Liver (tissue), 9 donors: ENCODE results near the gene KLHDC7B. TPM values are rescaled to one million over a fixed set of nuclear protein-coding genes. Genes with fewer than 3 reads are reported as not detected.
A peak's percentile ranks its signal among the peaks of the same experiment; 100 is the strongest.

Experiments used
- DNase-seq: peaks from one replicate; pipeline ENCODE4 v3.0.0-alpha.2; 2017; ENCODE audit warnings: low spot score
- H3K27ac ChIP-seq, 2 donors: one replicate each; pipeline ENCODE4 v1.7.0; 2013; ENCODE audit warnings: inconsistent platforms in 2 of 2, low read length in 2 of 2, control low read depth in 1 of 2, low read depth in 1 of 2, mild to moderate bottlenecking in 1 of 2
- H3K27me3 ChIP-seq, 4 donors: one replicate each; pipeline versions ENCODE4 v1.6.1 to v1.7.0; 2013; ENCODE audit warnings: low read length in 3 of 4, inconsistent platforms in 1 of 4, mild to moderate bottlenecking in 1 of 4, moderate library complexity in 1 of 4; ENCODE audit not compliant: control insufficient read depth in 4 of 4, insufficient read depth in 4 of 4
- H3K36me3 ChIP-seq, 4 donors: one replicate each; pipeline versions ENCODE4 v1.6.1 to v1.7.0; 2013; ENCODE audit warnings: low read length in 3 of 4, mild to moderate bottlenecking in 3 of 4, low read depth in 1 of 4, moderate library complexity in 1 of 4; ENCODE audit not compliant: control insufficient read depth in 4 of 4, insufficient read depth in 3 of 4
- H3K4me1 ChIP-seq, 4 donors: one replicate each; pipeline versions ENCODE4 v1.6.1 to v1.7.0; 2013; ENCODE audit warnings: low read length in 3 of 4, mild to moderate bottlenecking in 3 of 4, moderate library complexity in 1 of 4; ENCODE audit not compliant: control insufficient read depth in 4 of 4, insufficient read depth in 4 of 4
- H3K4me3 ChIP-seq, 3 donors: one replicate each; pipeline versions ENCODE4 v1.6.1 to v1.7.0; 2013; ENCODE audit warnings: low read length in 3 of 3, control low read depth in 1 of 3, low read depth in 1 of 3, mild to moderate bottlenecking in 1 of 3
- H3K9ac ChIP-seq, 2 donors: one replicate each; pipeline ENCODE4 v1.7.0; 2013; ENCODE audit warnings: low read length in 2 of 2, mild to moderate bottlenecking in 2 of 2, moderate library complexity in 2 of 2, control low read depth in 1 of 2, low read depth in 1 of 2
- H3K9me3 ChIP-seq, 4 donors: one replicate each; pipeline versions ENCODE4 v1.6.1 to v1.7.0; 2013; ENCODE audit warnings: low read length in 3 of 4; ENCODE audit not compliant: control insufficient read depth in 4 of 4
- ATF3 ChIP-seq: IDR thresholded peaks from 2 replicates; pipeline ENCODE4 v1.6.1; 2016; ENCODE audit warnings: antibody characterized with exemption
- EGR1 ChIP-seq, 2 donors: IDR thresholded peaks; 2 replicates each; pipeline ENCODE4 v1.6.1; 2016 to 2018; ENCODE audit warnings: antibody characterized with exemption in 2 of 2, low read depth in 2 of 2
- FOXA1 ChIP-seq: IDR thresholded peaks from 2 replicates; pipeline ENCODE4 v1.6.1; 2016; ENCODE audit warnings: antibody characterized with exemption
- FOXA2 ChIP-seq: IDR thresholded peaks from 2 replicates; pipeline ENCODE4 v1.6.1; 2016; ENCODE audit warnings: antibody characterized with exemption
- GABPA ChIP-seq, 2 donors: IDR thresholded peaks in 1 of 2; conservative IDR thresholded peaks in 1 of 2; 2 replicates each; pipeline ENCODE4 v1.6.1; 2016; ENCODE audit warnings: antibody characterized with exemption in 2 of 2, mild to moderate bottlenecking in 1 of 2, moderate library complexity in 1 of 2
- HNF4A ChIP-seq, 2 donors: conservative IDR thresholded peaks; 2 replicates each; pipeline ENCODE4 v1.6.1; 2016; ENCODE audit warnings: antibody characterized with exemption in 2 of 2, mild to moderate bottlenecking in 2 of 2
- HNF4G ChIP-seq: IDR thresholded peaks from 2 replicates; pipeline ENCODE4 v1.6.1; 2016; ENCODE audit warnings: antibody characterized with exemption
- JUND ChIP-seq, 2 donors: IDR thresholded peaks; 2 replicates each; pipeline ENCODE4 v1.6.1; 2016; ENCODE audit warnings: antibody characterized with exemption in 2 of 2
- NR2F2 ChIP-seq: IDR thresholded peaks from 2 replicates; pipeline ENCODE4 v1.6.1; 2016; ENCODE audit warnings: antibody characterized with exemption
- RAD21 ChIP-seq, 2 donors: IDR thresholded peaks; 2 replicates each; pipeline ENCODE4 v1.6.1; 2016; ENCODE audit warnings: antibody characterized with exemption in 2 of 2, mild to moderate bottlenecking in 2 of 2
- REST ChIP-seq: IDR thresholded peaks from 2 replicates; pipeline ENCODE4 v1.6.1; 2016; ENCODE audit warnings: antibody characterized with exemption, mild to moderate bottlenecking
- RXRA ChIP-seq, 2 donors: IDR thresholded peaks; 2 replicates each; pipeline ENCODE4 v1.6.1; 2017 to 2018; ENCODE audit warnings: antibody characterized with exemption in 2 of 2, mild to moderate bottlenecking in 1 of 2
- SP1 ChIP-seq: IDR thresholded peaks from 2 replicates; pipeline ENCODE4 v1.6.1; 2018; ENCODE audit warnings: antibody characterized with exemption, mild to moderate bottlenecking
- YY1 ChIP-seq: IDR thresholded peaks from 2 replicates; pipeline ENCODE4 v1.6.1; 2016; ENCODE audit warnings: antibody characterized with exemption, mild to moderate bottlenecking
- ZBTB33 ChIP-seq: IDR thresholded peaks from 2 replicates; pipeline ENCODE4 v1.6.1; 2016; ENCODE audit warnings: antibody characterized with exemption
- WGBS: extraction: QIAGEN DNeasy Blood & Tissue Kit; methylation state at CpG from one replicate; pipeline ENCODE4 v1.1.7; 2013; 5-methylcytosine and 5-hydroxymethylcytosine counted together
- polyA plus RNA-seq, 2 donors: library from polyadenylated mRNA; stranded (reverse) in 1 of 2; unstranded in 1 of 2; fragments of 200-250 nt in 1 of 2; fragments of >200 nt in 1 of 2; fragmentation: Nextera tagmentation in 1 of 2; extraction: Ambion mirVana in 1 of 2; gene quantifications; one replicate each; pipeline versions ENCODE4 v1.2.1 to v1.2.3, GENCODE V29; 2013 to 2015
- total RNA-seq, 2 donors: library from RNA; depleted of rRNA; stranded (reverse); fragments of >200 nt; gene quantifications; one replicate each; pipeline ENCODE4 v1.2.3, GENCODE V29; 2014
- TF ChIP-seq, protein P1 (sequence below): fragments of 150-350 bp; IDR thresholded peaks from 2 replicates; pipeline ENCODE4 v1.5.1; 2017; ENCODE audit warnings: improper control_type of control experiment, low read depth, low read length; ENCODE audit not compliant: missing input control
- donor health status: healthy.
- donor health status: healthy.
- donor health status: healthy.
- donor health status: healthy.
- donor health status: healthy.

Gene KLHDC7B
- total and polyA plus RNA-seq, 4 donors: 0.08 to 0.16 (median 0.08) TPM; not detected in 1

GRCh38 chr22:50581950-50582492 is 36.3 kb downstream of the KLHDC7B start:
- DNase-seq: no peak
- 8% methylated on average over 39 of the region's 39 CpGs for WGBS
- Histone ChIP-seq H3K9me3 (no peaks in the 10 kb centered on the region), H3K27ac (peak overlapping the region; percentile 97 to 99), H3K4me3 (peak overlapping the region; percentile 74 to 77 (median 74)), H3K4me1 (peaks cover 10 to 23% (median 16%) of the 10 kb centered on the region in 4 donors), H3K36me3 (peaks cover 0 to 1% (median 0%) of the 10 kb centered on the region in 4 donors), H3K27me3 (no peaks in the 10 kb centered on the region), H3K9ac (peak overlapping the region; percentile 18 to 30)
- TF ChIP-seq RAD21 (IDR thresholded peaks at IDR 0.05): no peak
- TF ChIP-seq HNF4G: no peak
- no peak for TF ChIP-seq RXRA (IDR thresholded peaks at IDR 0.05)
- no peak for TF ChIP-seq GABPA (IDR thresholded peaks at IDR 0.05 in 1 of 2, conservative IDR thresholded peaks at IDR 0.05 in 1 of 2)
- TF ChIP-seq, protein P1, sequence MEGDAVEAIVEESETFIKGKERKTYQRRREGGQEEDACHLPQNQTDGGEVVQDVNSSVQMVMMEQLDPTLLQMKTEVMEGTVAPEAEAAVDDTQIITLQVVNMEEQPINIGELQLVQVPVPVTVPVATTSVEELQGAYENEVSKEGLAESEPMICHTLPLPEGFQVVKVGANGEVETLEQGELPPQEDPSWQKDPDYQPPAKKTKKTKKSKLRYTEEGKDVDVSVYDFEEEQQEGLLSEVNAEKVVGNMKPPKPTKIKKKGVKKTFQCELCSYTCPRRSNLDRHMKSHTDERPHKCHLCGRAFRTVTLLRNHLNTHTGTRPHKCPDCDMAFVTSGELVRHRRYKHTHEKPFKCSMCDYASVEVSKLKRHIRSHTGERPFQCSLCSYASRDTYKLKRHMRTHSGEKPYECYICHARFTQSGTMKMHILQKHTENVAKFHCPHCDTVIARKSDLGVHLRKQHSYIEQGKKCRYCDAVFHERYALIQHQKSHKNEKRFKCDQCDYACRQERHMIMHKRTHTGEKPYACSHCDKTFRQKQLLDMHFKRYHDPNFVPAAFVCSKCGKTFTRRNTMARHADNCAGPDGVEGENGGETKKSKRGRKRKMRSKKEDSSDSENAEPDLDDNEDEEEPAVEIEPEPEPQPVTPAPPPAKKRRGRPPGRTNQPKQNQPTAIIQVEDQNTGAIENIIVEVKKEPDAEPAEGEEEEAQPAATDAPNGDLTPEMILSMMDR: no peak
- no peak for TF ChIP-seq HNF4A (conservative IDR thresholded peaks at IDR 0.05)
- TF ChIP-seq NR2F2: no peak
- no peak for TF ChIP-seq EGR1 (IDR thresholded peaks at IDR 0.05; ENCODE audit: low read depth in 2 of 2)
- no peak for TF ChIP-seq FOXA1
- no peak for TF ChIP-seq ATF3
- no peak for TF ChIP-seq FOXA2
- no peak for TF ChIP-seq JUND (IDR thresholded peaks at IDR 0.05)
- TF ChIP-seq SP1: no peak

GRCh38 chr22:50582493-50583293 is 37.0 kb downstream of the KLHDC7B start, which contains the start of gene CHKB:
TSS of gene CHKB (minus strand) at chr22:50582849. CDS start at chr22:50582781, 68 bp downstream.
- Histone ChIP-seq H3K9me3 (no peaks in the 10 kb centered on the region), H3K27ac (peak within 1 kb of the TSS; percentile 97 to 99), H3K4me3 (peak within 1 kb of the TSS; percentile 74 to 81 (median 74)), H3K36me3 (peaks cover 0 to 1% (median 0%) of the 10 kb centered on the region in 4 donors), H3K9ac (peak within 1 kb of the TSS; percentile 58 to 60), H3K27me3 (no peaks in the 10 kb centered on the region), H3K4me1 (peaks cover 10 to 23% (median 16%) of the 10 kb centered on the region in 4 donors)
- DNase-seq: peak; percentile 95
- WGBS: under 1% methylated on average over 96 of the region's 96 CpGs
- peak in 1 of 2 donors; percentile 30 for TF ChIP-seq RXRA (IDR thresholded peaks at IDR 0.05)
- TF ChIP-seq RAD21 (IDR thresholded peaks at IDR 0.05): peak; percentile 13 to 37
- peak; percentile 66 for TF ChIP-seq HNF4G
- TF ChIP-seq YY1: peak; percentile 76
- peak; percentile 71 for TF ChIP-seq SP1
- peak; percentile 54 for TF ChIP-seq REST
- TF ChIP-seq JUND (IDR thresholded peaks at IDR 0.05): no peak
- no peak for TF ChIP-seq ZBTB33
- TF ChIP-seq NR2F2: peak; percentile 63
- peak in 1 of 2 donors; percentile 9 for TF ChIP-seq HNF4A (conservative IDR thresholded peaks at IDR 0.05)
- no peak for TF ChIP-seq FOXA1
- TF ChIP-seq, protein P1: no peak
- peak in 1 of 2 donors; percentile 87 for TF ChIP-seq GABPA (IDR thresholded peaks at IDR 0.05 in 1 of 2, conservative IDR thresholded peaks at IDR 0.05 in 1 of 2)
